Loucy (cell line): ENCODE data around the gene WWOX.

Source experiments
- EZH2phosphoT487 ChIP-seq: fragments of 200-600 bp; IDR thresholded peaks from 2 replicates; pipeline ENCODE4 v1.6.1; 2018; ENCODE audit warnings: antibody characterized with exemption, mild to moderate bottlenecking, moderate library complexity, borderline replicate concordance
- TF ChIP-seq, protein P1 (sequence below): fragments of 200-600 bp; sonication (generic); conservative IDR thresholded peaks from 2 replicates; pipeline ENCODE4 v1.5.1; 2014; ENCODE audit warnings: mild to moderate bottlenecking, antibody characterized with exemption, low read length

DNA sequence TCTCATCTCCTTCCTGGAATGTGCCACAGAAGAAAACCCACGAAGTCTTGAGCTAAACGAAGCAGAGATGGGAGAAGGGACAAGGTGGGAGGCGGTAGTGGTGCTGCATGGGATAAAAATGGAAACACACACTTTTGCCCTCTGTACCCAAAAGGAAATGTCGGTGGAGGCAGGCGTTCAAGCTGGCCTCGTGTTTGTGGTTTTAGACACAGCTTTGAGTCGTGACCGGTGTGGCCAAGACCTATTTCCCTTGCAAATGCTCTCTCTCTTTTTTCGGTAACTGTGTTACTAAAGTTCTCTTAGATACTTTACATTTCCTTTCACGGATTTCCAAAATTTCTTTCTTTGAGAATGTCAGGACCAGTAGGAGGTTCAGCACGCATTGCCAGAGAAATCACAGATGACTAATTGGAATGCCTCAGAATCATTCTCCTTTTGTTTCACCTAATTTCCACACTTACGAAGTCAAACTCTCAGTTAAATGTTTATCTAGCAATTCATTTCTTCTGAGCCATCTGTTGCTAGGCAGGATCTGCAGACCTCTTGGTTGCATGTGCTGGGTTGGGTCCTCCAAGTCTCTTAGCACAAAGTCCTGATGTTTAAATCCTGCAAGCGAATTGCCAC, 1088.8 kb downstream of the WWOX start:
- TF ChIP-seq, protein P1, sequence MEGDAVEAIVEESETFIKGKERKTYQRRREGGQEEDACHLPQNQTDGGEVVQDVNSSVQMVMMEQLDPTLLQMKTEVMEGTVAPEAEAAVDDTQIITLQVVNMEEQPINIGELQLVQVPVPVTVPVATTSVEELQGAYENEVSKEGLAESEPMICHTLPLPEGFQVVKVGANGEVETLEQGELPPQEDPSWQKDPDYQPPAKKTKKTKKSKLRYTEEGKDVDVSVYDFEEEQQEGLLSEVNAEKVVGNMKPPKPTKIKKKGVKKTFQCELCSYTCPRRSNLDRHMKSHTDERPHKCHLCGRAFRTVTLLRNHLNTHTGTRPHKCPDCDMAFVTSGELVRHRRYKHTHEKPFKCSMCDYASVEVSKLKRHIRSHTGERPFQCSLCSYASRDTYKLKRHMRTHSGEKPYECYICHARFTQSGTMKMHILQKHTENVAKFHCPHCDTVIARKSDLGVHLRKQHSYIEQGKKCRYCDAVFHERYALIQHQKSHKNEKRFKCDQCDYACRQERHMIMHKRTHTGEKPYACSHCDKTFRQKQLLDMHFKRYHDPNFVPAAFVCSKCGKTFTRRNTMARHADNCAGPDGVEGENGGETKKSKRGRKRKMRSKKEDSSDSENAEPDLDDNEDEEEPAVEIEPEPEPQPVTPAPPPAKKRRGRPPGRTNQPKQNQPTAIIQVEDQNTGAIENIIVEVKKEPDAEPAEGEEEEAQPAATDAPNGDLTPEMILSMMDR, result no peak
- TF ChIP-seq EZH2phosphoT487, result no peak
